ENCODE results near the gene RASAL2.
"Not testable (repeated sequence)": the region's sequence is repeated elsewhere in the genome, so short reads cannot be mapped to it uniquely, and the experiment has no call there.

RASAL2 gene

DNA sequence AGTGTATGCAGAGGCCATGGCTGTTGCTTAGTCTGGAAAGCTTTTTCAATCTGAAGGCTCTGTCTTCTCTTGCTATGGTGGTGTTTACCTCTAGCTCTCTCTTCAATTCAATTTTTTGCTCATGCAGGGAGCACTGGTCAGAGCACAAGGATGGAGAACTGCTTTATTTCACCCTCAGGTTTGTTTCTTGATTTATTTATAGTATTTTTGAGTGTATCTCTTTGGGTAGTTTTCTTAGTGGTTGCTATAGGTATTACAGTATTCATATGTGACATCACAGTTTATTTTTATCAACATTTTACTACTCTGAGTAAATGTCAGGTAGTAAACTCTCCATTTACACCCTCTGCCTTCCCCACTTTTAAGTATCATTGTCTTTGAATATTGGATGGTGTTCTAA lies 147.9 kb downstream of the RASAL2 start:
- no peak for DNase-seq

DNA sequence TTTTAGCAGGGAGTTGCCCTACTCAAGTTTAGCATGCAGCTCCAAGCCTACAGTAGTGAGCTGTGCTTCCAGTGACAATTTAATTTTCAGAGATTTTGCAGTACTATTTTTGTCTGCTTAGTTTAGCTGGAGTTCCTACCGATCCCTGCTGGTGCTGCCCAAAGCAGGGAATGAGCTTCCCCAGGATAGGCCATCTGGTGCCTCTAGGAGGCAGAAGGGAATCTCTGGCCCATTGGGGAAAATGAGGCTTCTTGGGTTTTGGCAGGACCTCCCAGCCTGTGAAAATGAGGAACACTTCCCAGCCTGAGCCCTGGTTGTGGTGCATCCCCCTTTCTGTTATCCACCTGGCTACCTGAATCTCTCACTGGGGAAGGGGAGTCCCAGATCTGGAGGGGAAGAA lies 149.2 kb downstream of the RASAL2 start:
- no peak for DNase-seq

DNA sequence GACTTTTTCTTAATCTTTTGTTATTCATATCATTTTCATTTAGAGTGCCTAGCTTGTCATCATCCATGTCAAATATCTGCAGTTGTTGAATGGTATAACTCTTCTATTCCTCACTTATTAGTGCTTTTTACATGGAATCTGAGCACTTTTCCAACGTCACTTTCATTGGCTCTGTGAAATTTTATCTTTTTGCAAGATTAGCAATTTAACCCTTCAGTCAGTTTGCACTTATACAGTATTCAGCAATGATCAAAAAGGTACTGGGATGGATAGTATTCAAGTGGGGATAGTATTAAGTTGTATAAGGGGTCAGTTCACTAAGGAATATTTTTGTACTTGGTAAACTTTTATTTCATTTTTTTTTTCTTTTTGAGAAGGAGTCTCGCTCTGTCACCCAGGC lies 150.0 kb downstream of the RASAL2 start:
- no peak for DNase-seq

GRCh38 chr1:178248284-178248683 lies 154.4 kb downstream of the RASAL2 start:
- DNase-seq, result not testable (repeated sequence)

DNA sequence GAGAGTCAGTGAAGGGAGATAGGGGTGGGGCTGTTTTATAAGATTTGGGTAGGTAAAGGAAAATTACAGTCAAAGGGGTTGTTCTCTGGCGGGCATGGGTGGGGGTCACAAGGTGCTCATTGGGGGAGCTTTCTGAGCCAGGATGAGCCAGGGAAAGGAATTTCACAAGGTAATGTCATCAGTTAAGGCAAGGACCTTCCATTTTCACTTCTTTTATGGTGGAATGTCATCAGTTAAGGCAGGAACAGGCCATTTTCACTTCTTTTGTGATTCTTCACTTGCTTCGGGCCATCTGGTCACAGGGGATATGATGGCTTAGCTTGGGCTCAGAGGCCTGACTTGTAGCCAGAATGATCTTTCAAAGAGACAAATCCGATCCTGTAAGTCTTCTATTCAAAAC lies 159.7 kb downstream of the RASAL2 start:
- DNase-seq, result not testable (repeated sequence)

- no peak for DNase-seq
These were observed 160.5 kb downstream of the RASAL2 start for GRCh38 chr1:178254433-178254832.

DNA sequence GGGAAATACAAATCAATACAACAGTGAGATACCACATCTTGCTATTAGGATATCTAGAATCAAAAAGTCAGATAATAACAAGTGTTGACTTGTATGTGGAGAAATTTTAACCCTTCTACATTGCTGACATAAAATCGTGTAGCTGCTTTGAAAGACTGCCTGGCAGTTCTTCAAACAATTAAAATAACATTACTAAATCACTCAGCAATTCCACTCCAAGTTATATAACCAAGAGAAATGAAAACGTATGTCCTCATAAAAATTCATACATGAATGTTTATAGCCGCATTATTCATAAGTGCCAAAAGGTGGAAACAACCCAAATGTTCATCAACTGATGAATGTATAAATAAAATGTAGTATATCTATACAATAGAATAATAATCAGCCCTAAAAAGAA lies 164.6 kb downstream of the RASAL2 start:
- DNase-seq, result no peak

- no peak for DNase-seq
These were observed 168.2 kb downstream of the RASAL2 start for GRCh38 chr1:178262120-178262500.

- DNase-seq, result no peak
These were observed 169.4 kb downstream of the RASAL2 start for GRCh38 chr1:178263341-178263740.

DNA sequence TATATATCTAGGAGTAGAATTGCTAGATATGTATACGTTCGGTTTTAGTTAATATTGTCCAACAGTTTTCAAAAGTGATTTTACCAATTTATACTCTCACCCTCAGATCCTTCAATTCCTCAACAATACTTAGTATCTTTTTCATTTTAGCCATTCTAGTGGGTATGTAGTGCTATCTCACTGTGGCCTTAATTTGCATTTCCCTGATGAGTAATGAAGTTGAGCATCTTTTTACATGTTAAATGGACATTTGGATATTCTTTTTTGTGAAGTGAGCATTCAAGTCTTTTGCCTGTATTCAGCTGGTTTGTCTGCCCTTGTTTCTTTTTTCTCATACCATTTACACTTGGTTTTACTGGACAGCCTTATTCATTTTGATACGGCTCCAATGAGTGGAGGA lies 172.2 kb downstream of the RASAL2 start:
- no peak for DNase-seq

DNA sequence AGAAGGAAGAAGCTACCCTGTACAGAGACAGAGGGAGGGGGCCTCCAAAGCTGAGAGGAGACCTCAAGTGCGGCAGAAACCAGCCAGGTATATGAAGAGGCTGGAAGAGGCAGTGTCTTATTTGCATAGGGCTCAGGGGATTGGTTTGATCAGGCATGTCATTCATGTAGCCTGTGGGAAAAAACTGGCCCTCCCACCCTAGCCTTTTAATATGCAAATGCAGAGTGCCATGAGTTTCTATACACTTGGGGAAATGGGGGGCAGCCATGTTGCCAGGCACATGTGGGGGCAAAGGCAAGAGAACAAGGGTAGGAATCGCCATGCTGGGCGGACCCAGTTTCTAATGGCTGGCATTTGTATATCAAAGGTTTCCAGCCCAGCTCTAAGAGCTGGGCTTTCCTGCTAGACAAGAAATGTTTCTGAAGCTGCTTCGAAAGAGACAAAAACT lies 172.7 kb downstream of the RASAL2 start:
- no peak for DNase-seq

- no peak for DNase-seq
These were observed 173.8 kb downstream of the RASAL2 start for GRCh38 chr1:178267646-178268094.

DNA sequence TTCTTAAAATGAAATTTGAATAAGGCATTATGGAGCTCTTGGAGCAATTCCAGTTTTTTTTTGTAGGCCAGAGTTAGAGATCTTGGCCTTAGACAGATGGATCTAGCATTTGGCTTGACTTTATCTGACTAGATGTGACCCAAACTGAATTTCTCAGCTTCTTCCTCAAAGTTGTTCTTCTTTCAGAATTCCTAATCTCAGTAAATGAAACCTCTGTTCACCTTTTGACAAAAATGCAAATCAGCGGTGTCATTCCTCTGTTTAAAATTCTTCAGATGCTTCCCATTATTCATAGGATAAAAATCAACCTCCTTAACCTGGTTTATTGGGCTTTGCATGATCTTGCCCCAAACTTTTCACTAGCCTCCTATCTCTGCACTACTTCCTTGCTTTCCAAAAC lies 177.6 kb downstream of the RASAL2 start:
- no peak for DNase-seq

GRCh38 chr1:178273707-178274410 lies 180.0 kb downstream of the RASAL2 start:
- no peak for DNase-seq

GRCh38 chr1:178275049-178275448 lies 181.1 kb downstream of the RASAL2 start:
- DNase-seq, result no peak

DNA sequence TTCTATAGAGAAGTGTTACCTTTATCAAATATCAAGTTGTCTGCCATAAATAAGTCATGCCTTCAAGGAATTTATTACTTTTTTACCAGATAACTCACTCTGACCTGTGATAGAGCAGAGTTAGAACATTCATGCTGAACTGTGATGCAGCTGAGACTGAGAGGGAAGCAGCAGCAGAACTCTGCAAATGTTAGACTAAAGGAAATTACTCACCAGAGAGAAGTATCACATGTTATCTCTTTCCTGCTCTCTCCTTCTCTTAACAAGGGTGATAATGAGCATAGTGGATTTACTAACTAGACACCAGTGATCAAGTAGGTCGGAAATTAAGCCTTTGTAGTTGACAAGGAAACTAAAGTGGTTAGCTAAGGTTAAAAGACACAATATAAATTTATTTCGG lies 181.6 kb downstream of the RASAL2 start:
- no peak for DNase-seq

DNA sequence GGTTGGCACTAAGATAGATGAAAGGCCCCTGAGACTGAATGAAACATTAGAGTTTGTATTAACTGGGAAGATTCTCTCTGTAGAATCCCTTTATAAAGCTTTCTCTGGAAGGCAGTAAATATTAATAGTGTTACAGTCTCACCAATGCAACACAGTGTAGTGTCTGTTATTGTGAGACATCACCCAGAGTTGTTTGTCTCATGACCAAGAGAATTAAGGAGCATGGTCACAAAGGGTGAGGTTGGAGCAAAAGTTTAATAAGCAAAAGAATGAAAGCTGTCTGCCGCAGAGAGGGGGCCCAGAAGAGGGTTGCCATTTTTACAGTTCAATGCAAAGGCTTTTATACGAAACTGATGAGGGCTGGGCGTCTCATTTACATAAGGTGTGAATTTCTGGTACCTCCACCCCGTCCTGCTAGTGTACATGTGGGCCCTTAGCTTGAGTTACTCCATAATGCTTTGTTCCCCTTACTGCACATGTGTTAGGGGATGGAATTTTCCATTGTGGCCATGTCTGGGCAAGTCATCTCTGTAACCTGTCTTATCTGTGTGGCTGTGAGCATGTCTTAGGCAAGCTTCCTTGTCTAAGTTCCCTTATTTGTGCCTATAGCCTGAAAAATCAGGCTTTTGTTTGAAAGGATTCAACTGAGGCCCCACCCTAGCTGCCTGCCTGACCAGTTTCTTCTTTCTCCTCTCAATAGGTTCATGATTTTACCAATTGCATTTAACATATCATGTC lies 184.1 kb downstream of the RASAL2 start:
- DNase-seq, result no peak

GRCh38 chr1:178278916-178279686 lies 185.2 kb downstream of the RASAL2 start:
- no peak for DNase-seq

- DNase-seq, result no peak
These were observed 189.1 kb downstream of the RASAL2 start for GRCh38 chr1:178282949-178283367.

DNA sequence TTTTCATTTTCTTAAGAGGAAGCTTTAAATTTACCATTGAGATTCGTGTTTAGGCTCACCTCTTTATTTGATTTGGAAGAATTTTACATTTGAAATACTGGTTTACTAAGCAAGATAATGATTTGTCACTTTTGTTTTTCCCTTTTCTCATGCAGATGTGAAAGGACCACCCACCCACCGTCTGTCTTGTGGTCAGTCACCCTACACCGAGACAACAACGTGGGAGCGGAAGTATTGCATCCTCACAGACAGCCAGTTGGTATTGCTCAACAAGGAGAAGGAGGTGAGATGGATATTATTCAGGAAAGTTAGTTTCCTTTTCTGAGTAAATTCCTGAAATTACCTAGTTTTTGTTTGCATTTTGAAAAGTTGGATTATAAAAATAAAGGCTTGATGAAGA lies 189.5 kb downstream of the RASAL2 start:
- DNase-seq, result no peak

DNA sequence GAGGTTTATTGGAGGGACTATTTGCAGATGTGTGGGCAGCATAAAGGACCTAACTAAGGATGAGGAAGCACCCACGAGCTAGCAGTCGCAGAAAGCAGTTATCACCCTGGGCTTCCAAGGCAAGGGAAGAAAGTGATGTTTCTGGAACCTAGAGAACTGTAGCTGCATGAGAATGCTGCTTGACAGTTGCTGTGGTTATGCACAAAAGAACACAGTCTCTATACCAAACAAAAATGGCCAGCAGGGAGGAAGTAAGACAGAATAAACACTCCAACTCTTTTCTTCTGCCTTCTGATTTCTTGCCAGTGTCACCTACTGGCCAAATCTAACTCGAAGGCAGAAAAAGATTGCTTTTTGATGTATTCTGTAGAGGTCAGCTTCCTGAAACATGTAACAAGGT lies 190.2 kb downstream of the RASAL2 start:
- DNase-seq, result no peak

GRCh38 chr1:178291166-178291565 lies 197.3 kb downstream of the RASAL2 start:
- no peak for DNase-seq

GRCh38 chr1:178294654-178295053 lies 200.8 kb downstream of the RASAL2 start:
- DNase-seq, result no peak

GRCh38 chr1:178300352-178300699 lies 206.4 kb downstream of the RASAL2 start:
- DNase-seq, result no peak
